HG03175 (cell line): ENCODE measurements around the gene USP19.

Source experiments
- ATAC-seq: cut with Tn5 transposase; IDR thresholded peaks from one replicate; pipeline ENCODE4 v1.9.1; 2021; ENCODE audit warnings: mild to moderate bottlenecking, moderate library complexity; ENCODE audit not compliant: unreplicated experiment

USP19 gene

DNA sequence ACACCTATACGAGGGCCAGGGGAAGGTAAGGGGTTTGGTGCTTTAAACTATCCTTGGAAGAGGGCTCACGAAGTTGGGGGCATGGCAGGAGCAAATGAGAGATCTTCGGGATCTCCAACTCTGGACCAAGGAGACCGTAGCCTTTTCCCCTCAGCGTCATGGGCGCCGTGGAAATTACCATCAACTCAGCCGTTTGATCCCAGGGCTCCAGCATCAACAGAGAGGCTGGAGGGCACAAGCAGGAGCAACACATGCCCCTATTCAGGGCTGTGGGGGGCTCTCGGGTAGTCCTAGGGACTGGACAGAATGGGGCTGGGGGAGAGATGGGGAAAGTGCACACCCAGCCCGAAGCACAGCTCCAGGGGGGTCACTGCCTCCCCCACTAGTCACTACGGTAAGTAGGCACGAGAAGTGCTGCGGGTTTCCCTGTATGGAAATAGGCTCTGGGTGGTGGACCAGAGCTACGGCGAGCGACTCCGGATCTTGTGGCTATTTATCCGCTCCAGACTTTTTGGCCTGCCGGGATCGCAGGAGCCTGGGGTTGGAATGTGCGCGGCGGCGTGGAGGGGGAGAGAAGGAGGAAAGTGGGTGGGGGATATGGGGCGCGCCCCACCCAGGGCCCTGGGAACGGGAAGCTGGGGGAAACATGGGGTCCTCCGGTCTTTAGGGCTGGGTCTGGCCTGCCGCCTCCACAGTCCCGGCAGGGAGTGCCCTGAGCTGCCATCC, 12.8 kb upstream of the USP19 start:
- no peak for ATAC-seq

DNA sequence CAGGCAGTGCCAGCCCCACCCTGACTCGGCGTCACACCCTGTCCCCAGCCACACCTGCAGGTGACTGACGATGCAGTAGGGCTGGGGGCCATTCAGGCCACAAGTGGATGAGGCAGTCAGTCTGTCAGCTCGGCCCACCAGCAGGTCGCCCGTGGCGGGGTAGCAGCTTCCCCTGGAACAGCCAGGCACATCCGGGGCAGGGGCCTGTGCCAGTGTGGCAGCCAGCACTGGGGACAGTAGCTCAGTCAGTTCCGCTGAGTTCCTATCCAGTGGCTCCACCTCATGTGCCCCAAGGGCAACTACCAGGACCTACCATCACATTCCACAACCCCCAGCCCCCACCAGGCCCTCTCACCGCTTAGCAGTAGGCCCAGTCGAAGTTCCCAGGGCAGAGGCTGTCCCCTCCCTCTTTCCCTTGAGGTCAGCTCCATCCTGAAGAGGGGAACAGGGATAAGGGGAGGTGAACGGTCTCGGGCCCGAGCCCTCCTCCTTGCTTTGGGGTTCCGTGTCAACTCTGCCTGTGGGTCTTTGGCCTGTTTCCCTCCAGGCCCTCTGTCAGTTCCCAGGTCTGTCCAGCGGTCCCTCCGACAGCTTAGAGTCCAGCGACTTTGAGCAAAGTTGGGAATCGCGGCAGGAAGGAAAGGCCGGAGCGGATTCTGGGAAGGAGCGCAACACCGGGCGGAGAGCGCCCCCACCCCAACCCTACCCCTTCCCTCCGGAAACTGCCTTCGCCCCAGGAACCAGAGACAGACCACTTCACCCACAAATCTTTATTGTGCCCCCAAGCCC, 12.0 kb upstream of the USP19 start, which contains the start of gene LAMB2:
TSS of gene LAMB2 (minus strand) at position 614 of the 789 bp plus-strand sequence. CDS start at position 431, 183 bp downstream.
- ATAC-seq: no peak

DNA sequence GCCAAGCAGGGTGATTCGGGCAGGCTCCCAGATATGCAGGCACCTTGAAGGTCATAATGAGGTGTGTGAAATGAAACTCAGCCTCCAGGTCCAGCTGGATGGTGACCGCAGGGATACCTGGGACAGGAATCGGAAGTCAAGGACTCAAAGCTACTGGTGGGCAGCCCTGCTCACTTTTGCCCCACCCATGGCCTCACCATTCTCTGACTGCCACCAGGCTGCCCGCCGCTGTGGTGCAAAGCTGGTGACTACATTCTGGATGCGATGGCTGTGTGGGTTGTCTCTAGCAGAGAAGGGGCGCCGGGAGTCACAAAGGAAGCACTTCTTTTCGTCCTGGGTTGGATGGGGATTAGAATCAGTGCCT, 11.4 kb upstream of the USP19 start:
- no peak for ATAC-seq

DNA sequence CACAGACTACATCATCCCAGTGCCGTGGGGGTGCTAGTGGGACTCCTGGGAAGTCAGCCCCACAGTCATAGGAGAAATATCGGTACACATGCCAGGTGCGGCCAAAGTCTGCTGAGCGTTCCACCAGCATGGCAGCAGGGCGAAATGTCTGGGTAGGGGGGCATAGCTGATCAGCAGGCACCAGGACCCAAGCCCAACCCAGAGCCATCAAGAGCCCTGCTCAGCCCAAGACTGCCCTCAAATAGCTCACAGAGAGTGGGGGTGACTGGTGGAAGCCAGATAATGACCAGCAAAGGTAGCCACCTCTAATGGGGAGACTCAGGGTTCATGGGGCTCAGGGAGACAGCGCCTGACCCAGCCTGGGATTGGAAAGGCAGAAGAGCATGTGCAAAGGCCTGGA, 11.0 kb upstream of the USP19 start:
- ATAC-seq: no peak

DNA sequence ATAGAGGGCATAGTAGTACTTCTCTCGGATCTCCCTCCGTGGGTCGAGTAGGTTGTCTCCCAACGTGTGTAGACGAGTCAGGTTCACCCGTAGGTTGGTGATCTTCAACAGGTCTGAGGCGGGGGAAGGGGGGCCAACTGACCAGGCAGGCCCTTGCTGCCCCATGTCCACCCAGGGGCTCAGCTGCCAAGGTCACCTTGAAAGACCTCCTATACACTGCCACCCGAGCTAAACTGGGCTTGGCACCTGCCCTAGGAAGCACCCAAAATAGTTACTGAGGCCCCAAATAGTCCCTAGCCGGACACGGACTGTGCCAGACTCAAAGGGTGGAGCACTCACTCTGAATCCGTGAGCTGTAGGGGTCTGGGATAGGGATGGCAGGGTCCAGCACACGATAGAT, 10.4 kb upstream of the USP19 start:
- ATAC-seq: no peak

DNA sequence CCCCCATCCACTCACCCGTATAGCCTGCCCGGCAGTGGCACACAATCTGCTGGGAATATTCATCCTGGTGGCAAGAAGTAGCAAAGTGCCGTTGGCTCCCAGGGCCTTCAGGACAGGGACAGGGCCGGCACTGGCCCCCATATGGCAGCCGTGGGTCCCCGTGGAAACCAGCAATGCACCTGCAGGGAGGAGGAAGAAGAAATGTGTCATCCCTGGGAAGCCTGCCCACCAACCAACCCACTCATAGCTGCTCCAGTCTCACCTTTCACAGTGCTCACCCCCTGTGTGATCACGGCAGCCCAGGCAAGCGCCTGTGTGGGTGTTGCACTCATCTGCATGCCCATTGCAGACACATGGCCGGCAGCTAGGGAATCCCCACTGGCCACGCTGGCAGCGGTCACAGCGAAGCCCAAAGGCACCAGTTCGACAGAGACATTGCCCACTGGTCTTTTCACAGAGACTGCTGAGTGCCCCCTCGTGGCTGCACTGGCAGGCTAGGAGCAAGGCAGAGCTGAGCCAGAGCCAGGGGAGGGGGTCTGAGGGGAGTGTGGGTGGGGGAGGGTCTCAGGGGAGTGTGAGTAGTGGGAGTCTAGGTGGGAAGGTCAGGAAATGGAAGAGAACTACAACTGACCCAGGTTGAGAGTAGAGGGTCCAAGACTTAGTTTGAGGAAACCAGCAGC, 4.5 kb upstream of the USP19 start:
- no peak for ATAC-seq

DNA sequence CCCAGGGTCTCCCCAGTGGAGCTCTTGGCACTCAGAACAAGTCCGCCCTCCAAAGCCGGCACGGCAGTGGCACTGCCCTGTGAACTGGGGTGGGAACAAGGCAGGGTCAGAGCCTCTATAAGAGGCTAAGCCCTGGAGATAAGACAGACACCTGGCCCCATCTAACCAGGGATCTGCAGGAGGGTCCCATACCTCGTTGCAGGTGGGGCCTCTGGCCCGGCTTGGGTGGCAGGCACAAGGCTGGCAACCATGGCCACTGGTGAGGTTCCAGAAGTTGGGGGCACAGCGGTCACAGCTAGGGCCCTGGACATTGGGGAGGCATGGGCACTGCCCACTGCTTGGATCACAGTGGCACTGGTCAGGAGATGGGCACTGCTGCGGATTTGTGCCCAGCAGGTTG, 3.6 kb upstream of the USP19 start:
- no peak for ATAC-seq

DNA sequence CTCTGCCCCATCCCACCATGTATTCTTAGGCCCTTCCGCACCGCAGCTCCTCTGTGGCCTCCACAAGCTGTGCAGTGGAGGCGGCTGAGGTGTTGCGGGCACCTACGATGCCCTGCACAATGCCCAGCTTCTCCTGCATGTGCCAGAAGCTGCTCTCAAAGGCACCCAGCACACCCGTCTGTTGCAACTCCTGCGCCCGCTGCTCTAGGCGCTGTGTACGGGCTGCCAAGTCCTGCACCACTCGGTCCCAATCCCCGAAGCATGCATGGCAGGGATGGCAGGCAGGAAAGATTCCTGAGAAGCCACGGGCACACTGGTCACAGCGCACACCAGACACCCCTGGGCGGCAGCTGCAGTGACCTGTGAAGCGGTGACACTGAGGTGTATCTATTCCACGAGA, 3.1 kb upstream of the USP19 start:
- ATAC-seq: no peak

DNA sequence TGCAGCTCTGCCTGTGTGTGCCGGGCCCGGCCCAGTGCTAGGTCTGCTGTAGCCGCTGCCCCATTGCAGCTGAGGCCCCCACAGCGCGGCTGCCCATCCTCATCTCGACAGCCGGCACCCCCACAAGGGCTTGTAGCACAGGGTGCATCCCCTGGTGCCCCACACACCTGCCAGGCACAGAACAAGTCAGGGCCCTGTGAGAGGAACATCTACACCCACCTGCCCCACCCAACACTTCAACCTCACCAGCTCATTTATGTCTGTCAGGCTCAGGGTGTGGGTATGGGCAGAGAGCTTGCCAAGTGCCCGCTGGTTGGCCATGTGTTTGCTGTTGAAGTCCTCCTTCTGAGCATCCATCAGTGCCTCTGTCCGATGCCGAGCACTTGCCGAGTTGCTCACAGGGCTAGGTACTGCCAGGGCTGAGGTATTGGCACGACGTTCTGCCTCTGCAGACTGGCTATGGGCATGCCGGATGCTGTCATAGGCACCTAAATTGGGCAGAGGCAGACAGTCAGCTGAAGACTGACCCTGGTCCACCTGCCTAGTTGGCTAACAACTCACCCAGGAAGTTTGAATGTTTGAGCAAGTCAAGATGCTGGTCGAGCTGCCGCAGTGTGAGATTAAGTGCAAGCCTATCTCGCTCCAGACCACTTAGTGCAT, 2.4 kb upstream of the USP19 start:
- ATAC-seq: no peak

DNA sequence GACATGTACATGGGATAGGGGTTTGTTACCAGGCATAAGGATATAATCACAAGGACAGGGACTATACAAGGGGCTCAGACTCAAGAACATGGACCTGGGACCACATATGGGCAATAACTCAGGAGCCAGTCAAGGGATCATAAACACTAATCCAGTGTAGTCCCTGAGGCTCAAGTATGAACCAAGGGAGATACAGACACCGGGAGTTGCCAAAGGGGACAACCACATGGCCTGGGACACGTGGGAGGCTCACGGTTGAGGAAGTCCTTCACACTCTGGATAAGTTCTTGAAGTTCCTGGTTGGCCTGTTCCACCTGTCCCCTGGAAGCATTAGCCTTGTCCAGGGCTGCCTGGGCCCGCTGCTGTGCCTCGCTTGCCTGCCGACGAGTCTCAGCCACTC, 1.8 kb upstream of the USP19 start:
- no peak for ATAC-seq

DNA sequence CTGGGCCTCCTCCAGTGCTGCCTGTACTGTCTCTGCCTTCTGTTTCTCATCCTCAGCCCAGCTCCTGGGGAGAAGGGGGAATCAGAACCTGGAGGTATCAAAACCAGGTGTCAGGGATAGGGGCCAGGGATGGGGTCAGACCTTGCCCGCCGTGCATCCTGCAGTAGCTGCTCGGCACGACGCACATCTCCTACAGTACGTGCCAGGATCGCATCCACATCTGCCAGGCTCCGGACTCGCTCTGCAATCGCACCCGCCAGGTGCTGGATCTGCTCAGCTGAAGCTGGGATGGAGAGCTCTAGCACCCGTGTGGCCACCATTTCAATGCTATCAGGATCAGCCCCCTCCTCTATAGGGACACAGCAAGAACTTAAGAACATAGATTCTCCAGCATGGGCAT, 1.4 kb upstream of the USP19 start:
- no peak for ATAC-seq

DNA sequence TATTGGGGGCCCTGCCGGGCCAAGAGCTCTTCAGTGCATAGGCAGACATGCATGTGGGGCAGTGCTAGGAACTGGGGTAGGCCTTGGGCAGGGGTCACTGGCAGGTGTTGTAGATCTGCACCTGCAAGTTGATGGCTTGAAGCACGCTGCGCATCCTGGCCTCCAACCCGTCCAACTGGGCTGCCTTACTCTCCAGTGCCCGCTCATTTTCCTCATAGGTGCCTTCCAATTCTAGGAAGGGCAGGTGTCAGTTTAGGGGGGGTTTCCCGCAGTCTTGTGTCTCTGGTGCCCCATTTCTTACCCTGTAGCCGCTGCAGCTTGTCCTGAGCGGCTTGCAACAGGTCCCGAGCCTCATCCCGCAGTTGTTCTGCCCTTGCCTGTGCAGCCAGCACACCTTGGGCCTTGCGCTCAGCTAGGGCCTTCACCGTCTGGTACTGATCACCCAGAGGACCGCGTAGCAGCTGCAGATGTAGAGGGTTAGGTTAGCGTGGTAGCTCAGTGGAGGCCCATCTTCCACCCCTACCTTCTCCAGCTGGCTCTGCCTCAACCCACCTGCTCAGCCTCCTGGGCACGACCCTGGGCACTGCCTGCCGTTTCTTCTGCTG, 611 bp upstream of the USP19 start:
- ATAC-seq: peak; percentile 6

DNA sequence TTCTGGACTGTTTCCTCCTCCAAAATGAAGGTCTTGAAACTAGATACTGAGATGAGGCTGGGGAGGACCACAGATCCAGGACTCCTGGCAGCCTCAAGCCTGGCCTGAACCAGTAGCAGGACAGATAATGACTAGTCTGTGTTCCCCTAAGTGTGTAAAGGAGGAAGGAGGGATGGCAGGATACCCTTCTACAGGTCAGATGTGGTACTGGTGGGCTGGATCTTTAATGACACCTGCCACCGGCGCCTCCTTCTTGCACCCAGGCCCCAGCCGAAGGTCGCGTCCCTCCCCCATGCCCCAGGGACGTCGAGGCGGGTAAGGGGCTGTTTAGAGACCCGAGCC, 556 bp downstream of the USP19 start:
- ATAC-seq: peak; percentile 19

DNA sequence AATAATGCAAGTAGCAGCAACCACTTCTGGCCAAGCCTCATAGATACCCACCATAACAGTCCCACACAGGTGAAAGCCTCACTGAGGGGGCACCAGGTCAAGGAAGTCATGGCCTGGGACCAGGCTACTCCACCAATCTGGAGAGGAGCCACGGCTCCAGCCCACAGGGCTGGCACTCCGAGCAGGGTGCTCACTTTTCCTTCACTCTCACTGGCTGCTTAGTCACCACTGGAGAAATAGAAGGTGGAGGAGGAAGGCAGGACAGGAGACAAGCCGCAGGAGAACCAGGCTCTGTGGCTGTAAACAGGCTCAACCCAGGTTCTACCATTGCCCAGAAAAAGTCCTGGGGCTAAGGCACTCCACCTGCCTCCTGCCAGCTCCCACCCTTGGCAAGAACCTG, 1.2 kb downstream of the USP19 start:
- ATAC-seq: no peak

DNA sequence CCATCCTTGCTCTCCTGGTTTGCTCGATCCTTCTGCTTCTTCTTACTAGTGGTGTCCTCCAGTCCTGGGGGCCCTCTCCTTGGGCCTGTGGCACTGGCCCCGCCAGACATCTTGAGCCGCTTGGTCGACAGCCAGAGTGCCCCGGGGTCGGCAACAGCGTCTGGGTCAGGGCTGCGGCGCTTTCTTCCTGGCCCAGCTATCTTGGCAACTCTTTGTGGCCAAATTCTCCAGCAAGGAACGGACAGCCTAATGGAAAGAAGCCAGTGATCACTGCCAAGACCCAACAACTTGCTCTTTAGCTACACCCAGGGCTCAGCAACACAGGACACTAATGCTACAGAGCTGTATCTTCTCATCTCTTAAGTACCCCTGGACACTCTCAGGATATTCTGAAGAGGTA, 1.6 kb downstream of the USP19 start:
- no peak for ATAC-seq

DNA sequence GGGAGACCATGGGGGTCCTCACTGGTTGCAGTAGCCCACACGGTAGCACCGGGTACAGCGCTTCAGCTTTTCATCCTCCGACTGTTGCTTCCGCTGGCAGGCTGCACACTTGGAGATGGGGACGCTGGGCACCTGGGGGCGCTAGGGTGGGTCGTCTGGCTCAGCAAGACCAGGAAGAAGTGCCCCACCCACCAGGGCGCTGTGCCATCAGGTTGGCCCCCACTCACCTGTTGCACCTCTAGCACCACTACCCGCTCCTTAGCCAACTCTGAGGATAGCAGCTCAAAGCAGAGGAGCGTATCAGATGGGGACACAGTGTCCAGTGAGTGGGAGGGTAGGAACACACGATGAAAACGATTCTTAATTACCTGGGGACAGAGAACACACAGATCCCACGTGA, 8.4 kb downstream of the USP19 start:
- ATAC-seq: no peak

DNA sequence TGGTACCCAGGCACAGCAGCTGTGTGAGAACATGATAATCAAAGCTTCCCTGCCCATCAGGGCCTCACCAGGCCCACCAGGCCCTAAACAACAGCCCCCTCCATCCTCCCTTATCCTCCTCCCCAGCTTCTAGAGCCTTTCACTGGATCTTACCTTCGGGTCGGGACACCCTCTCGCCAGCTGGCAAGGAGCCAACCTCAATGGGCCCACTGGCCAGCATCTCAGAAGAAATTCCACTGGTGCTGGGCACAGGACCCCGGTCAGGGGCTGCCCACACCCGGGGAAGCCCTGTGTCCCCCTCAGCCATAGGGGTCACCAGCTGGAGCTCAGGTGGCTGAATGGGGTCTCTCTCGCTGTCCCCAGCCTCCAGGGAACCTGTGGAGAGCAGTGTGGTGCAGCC, 9.3 kb downstream of the USP19 start:
- no peak for ATAC-seq

DNA sequence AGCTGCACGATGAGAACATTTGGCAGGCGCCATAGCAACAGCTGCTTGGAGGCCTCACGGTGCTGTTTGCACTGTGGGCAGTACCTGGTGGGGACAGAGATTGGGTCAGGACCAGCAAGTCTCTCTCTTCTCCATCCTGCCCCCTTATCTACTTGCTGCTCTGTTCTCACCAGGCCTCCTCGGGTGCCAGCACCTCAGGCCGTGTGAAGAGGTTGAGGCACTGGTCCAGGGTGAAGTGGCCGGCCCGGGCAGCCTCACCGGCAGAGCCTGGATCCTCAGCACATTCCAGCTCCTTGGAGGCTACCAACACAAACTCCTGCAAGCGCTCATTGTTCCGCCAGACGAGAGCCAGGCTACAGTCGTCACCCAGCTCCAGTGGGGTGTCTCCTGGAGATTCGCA, 9.8 kb downstream of the USP19 start:
- no peak for ATAC-seq

DNA sequence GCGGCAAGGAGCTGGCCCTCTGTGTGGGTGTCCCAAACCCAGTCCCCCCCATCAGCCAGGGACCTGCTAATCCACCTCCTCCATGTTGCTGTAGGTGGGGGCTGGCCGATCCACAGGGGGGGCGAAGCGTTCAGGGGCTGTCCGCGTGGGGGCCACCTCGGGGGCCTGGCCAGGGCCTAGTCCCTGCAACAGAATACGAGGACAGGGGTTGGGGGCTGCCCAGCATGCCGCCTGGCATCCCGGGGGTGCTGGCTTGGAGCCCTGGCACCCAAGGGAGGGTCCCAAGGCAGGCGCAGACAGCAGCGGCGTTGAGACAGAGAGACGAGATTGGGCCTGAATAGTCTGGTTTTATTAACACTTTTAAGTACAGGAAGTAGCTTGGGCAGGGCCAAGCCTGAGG, 12.3 kb downstream of the USP19 start:
- no peak for ATAC-seq

DNA sequence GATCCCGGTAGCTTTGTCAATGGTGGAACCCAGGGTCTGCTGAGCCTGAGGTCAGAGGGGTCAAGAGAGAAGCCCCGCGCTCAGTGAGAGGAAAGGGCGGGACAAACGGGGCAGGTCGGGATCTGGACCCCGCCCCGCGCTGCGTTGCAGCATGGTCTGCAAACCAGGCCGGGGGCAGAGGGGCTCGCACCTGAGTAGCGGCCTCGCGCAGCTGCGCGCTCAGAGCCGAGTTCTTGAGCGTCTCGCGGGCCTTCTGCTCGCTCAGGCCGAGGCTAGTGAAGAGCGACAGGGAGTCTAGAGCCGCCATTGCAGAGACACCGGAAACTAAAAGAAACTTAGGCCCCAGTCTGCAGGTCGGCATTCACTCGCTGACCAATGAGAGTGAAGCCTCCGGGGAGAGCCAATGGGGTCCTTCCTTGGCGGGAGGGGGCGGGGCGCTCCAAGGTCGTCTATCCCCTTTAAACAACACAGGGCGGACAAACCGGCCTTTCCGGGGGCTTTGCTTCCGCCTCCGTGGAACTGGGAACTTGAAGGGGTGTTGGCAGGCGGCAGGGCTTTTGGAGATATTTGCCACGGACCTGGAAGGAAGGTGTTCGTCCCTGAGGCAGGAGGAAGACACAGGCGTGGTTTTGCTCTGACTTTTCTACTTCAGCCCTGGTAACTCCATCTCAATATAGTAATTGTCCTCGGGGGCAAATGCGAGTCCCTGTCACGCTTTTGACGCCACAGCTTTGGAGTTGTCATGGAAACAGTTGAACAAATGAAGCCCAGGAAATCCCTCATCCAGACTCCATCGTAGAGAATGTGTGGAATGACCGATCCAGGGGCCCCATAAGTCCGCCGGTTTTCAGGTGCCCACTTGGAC, 16.0 kb downstream of the USP19 start, which contains the start of gene QARS1:
TSS of gene QARS1 (minus strand) at position 331 of the 865 bp plus-strand sequence. CDS start at position 307, 24 bp downstream.
- peak; percentile 97 for ATAC-seq
